Measurements from ENCODE around the gene ADAMTS17. TPM values are rescaled to one million over a fixed set of nuclear protein-coding genes. Genes with fewer than 3 reads are reported as not detected.

The ADAMTS17 gene
- total RNA-seq, 2 experiments from 2014 or later: 0.99 to 1.2 TPM

GRCh38 chr15:100049936-100050876 is 291.6 kb downstream of the ADAMTS17 start:
- no peak for DNase-seq
- CTCF ChIA-PET: no interaction called here

GRCh38 chr15:100049483-100049882 is 292.3 kb downstream of the ADAMTS17 start:
- intact Hi-C loops (cut with micrococcal nuclease): no loop called here
- Mint-ChIP-seq H3K9me3 (peaks cover 3% of the 10 kb centered on the region), H3K27me3 (no peaks in the 10 kb centered on the region), H3K4me1 (ENCODE audit: low read depth) (no peaks in the 10 kb centered on the region), H3K36me3 (peaks cover 23% of the 10 kb centered on the region), H3K27ac (no peak overlapping the region), H3K4me3 (no peak overlapping the region)
- ChIA-PET CTCF (no interaction called here), POLR2A (no interaction called here)
- DNase-seq: no peak

More at GRCh38 chr15:100049936-100050876, 291.6 kb downstream of the ADAMTS17 start:
- H3K36me3 Mint-ChIP-seq: peaks cover 23% of the 10 kb centered on the region
- H3K4me3 Mint-ChIP-seq: no peak overlapping the region
- peaks cover 3% of the 10 kb centered on the region for H3K9me3 Mint-ChIP-seq
- H3K27me3 Mint-ChIP-seq: no peaks in the 10 kb centered on the region
- POLR2A ChIA-PET: no interaction called here
- H3K27ac Mint-ChIP-seq: no peak overlapping the region
- intact Hi-C loops (cut with micrococcal nuclease): no loop called here
- H3K4me1 Mint-ChIP-seq (ENCODE audit: low read depth): no peaks in the 10 kb centered on the region

- peaks cover 27% of the 10 kb centered on the region for H3K36me3 Mint-ChIP-seq
- DNase-seq: no peak
- peaks cover 3% of the 10 kb centered on the region for H3K9me3 Mint-ChIP-seq
- no peaks in the 10 kb centered on the region for H3K4me1 Mint-ChIP-seq (ENCODE audit: low read depth)
- ChIA-PET CTCF (no interaction called here), POLR2A (no interaction called here)
- no peak overlapping the region for H3K4me3 Mint-ChIP-seq
- no peaks in the 10 kb centered on the region for H3K27me3 Mint-ChIP-seq
- intact Hi-C loops (cut with micrococcal nuclease): no loop called here
- no peak overlapping the region for H3K27ac Mint-ChIP-seq
Measured at GRCh38 chr15:100048736-100049135, 293.0 kb downstream of the ADAMTS17 start.

- H3K4me1 Mint-ChIP-seq (ENCODE audit: low read depth): peaks cover 4% of the 10 kb centered on the region
- DNase-seq: no peak
- peaks cover 22% of the 10 kb centered on the region for H3K36me3 Mint-ChIP-seq
- no peak overlapping the region for H3K27ac Mint-ChIP-seq
- ChIA-PET CTCF (no interaction called here), POLR2A (no interaction called here)
- peaks cover 3% of the 10 kb centered on the region for H3K9me3 Mint-ChIP-seq
- no peaks in the 10 kb centered on the region for H3K27me3 Mint-ChIP-seq
- intact Hi-C loops (cut with micrococcal nuclease): no loop called here
- no peak overlapping the region for H3K4me3 Mint-ChIP-seq
Measured at GRCh38 chr15:100043692-100044091, 298.1 kb downstream of the ADAMTS17 start.

- no peak for DNase-seq
- Mint-ChIP-seq H3K9me3 (peaks cover 3% of the 10 kb centered on the region), H3K27ac (no peak overlapping the region), H3K27me3 (no peaks in the 10 kb centered on the region), H3K4me3 (no peak overlapping the region), H3K4me1 (ENCODE audit: low read depth) (peaks cover 4% of the 10 kb centered on the region), H3K36me3 (peaks cover 17% of the 10 kb centered on the region)
- intact Hi-C loops (cut with micrococcal nuclease): no loop called here
- CTCF ChIA-PET: no interaction called here
- POLR2A ChIA-PET: no interaction called here
Measured at GRCh38 chr15:100043068-100043641, 298.6 kb downstream of the ADAMTS17 start.

GRCh38 chr15:100042558-100042957 is 299.2 kb downstream of the ADAMTS17 start:
- intact Hi-C loops (cut with micrococcal nuclease): no loop called here
- H3K4me1 Mint-ChIP-seq (ENCODE audit: low read depth): peaks cover 4% of the 10 kb centered on the region
- H3K27me3 Mint-ChIP-seq: no peaks in the 10 kb centered on the region
- CTCF ChIA-PET: no interaction called here
- peaks cover 13% of the 10 kb centered on the region for H3K36me3 Mint-ChIP-seq
- peaks cover 2% of the 10 kb centered on the region for H3K9me3 Mint-ChIP-seq
- POLR2A ChIA-PET: no interaction called here
- no peak for DNase-seq
- no peak overlapping the region for H3K27ac Mint-ChIP-seq
- H3K4me3 Mint-ChIP-seq: no peak overlapping the region

GRCh38 chr15:100041127-100041828 is 300.5 kb downstream of the ADAMTS17 start:
- H3K9me3 Mint-ChIP-seq: no peaks in the 10 kb centered on the region
- H3K27me3 Mint-ChIP-seq: no peaks in the 10 kb centered on the region
- intact Hi-C loops (cut with micrococcal nuclease): no loop called here
- peaks cover 4% of the 10 kb centered on the region for H3K36me3 Mint-ChIP-seq
- ChIA-PET POLR2A (no interaction called here), CTCF (no interaction called here)
- no peak overlapping the region for H3K4me3 Mint-ChIP-seq
- H3K4me1 Mint-ChIP-seq (ENCODE audit: low read depth): peaks cover 4% of the 10 kb centered on the region
- H3K27ac Mint-ChIP-seq: no peak overlapping the region
- DNase-seq: no peak

GRCh38 chr15:100039994-100040393 is 301.8 kb downstream of the ADAMTS17 start:
- H3K27ac Mint-ChIP-seq: no peak overlapping the region
- H3K4me3 Mint-ChIP-seq: no peak overlapping the region
- ChIA-PET CTCF (no interaction called here), POLR2A (no interaction called here)
- no peaks in the 10 kb centered on the region for H3K27me3 Mint-ChIP-seq
- intact Hi-C loops (cut with micrococcal nuclease): no loop called here
- no peak for DNase-seq
- H3K4me1 Mint-ChIP-seq (ENCODE audit: low read depth): peaks cover 4% of the 10 kb centered on the region
- H3K36me3 Mint-ChIP-seq: peaks cover 4% of the 10 kb centered on the region
- H3K9me3 Mint-ChIP-seq: no peaks in the 10 kb centered on the region

GRCh38 chr15:100038736-100039135 is 303.0 kb downstream of the ADAMTS17 start:
- intact Hi-C loops (cut with micrococcal nuclease): no loop called here

GRCh38 chr15:100037901-100038300 is 303.9 kb downstream of the ADAMTS17 start:
- H3K36me3 Mint-ChIP-seq: no peaks in the 10 kb centered on the region
- H3K27ac Mint-ChIP-seq: no peak overlapping the region
- H3K4me3 Mint-ChIP-seq: no peak overlapping the region
- H3K4me1 Mint-ChIP-seq (ENCODE audit: low read depth): peaks cover under 1% of the 10 kb centered on the region
- no peak for DNase-seq
- CTCF ChIA-PET: no interaction called here
- no peaks in the 10 kb centered on the region for H3K9me3 Mint-ChIP-seq
- POLR2A ChIA-PET: no interaction called here
- intact Hi-C loops (cut with micrococcal nuclease): no loop called here
- H3K27me3 Mint-ChIP-seq: no peaks in the 10 kb centered on the region

More at GRCh38 chr15:100038736-100039135, 303.0 kb downstream of the ADAMTS17 start:
- ChIA-PET CTCF (no interaction called here), POLR2A (no interaction called here)
- no peak for DNase-seq
- H3K4me3 Mint-ChIP-seq: no peak overlapping the region
- no peaks in the 10 kb centered on the region for H3K27me3 Mint-ChIP-seq
- peaks cover 4% of the 10 kb centered on the region for H3K4me1 Mint-ChIP-seq (ENCODE audit: low read depth)
- no peaks in the 10 kb centered on the region for H3K36me3 Mint-ChIP-seq
- no peak overlapping the region for H3K27ac Mint-ChIP-seq
- H3K9me3 Mint-ChIP-seq: no peaks in the 10 kb centered on the region

- no peaks in the 10 kb centered on the region for H3K9me3 Mint-ChIP-seq
- no peak for DNase-seq
- ChIA-PET CTCF (no interaction called here), POLR2A (no interaction called here)
- intact Hi-C loops (cut with micrococcal nuclease): no loop called here
- no peaks in the 10 kb centered on the region for H3K4me1 Mint-ChIP-seq (ENCODE audit: low read depth)
- no peak overlapping the region for H3K4me3 Mint-ChIP-seq
- no peaks in the 10 kb centered on the region for H3K27me3 Mint-ChIP-seq
- H3K27ac Mint-ChIP-seq: no peak overlapping the region
- H3K36me3 Mint-ChIP-seq: peaks cover 2% of the 10 kb centered on the region
Measured at GRCh38 chr15:100036015-100036414, 305.8 kb downstream of the ADAMTS17 start.

GRCh38 chr15:100034191-100034590 is 307.6 kb downstream of the ADAMTS17 start:
- DNase-seq: no peak
- Mint-ChIP-seq H3K27me3 (no peaks in the 10 kb centered on the region), H3K27ac (no peak overlapping the region), H3K36me3 (peaks cover 14% of the 10 kb centered on the region), H3K4me1 (ENCODE audit: low read depth) (no peaks in the 10 kb centered on the region), H3K4me3 (no peak overlapping the region), H3K9me3 (peaks cover 1% of the 10 kb centered on the region)
- ChIA-PET CTCF (no interaction called here), POLR2A (no interaction called here)
- intact Hi-C loops (cut with micrococcal nuclease): no loop called here

All from activated CD4-positive, alpha-beta memory T cell treated with anti-CD3 and anti-CD28 coated beads for 36 hours (primary cell).